GM21529 (cell line): ENCODE data around the gene STK33.

Experiments used
- ATAC-seq: cut with Tn5 transposase; IDR thresholded peaks from one replicate; pipeline ENCODE4 v1.9.1; 2021; ENCODE audit not compliant: unreplicated experiment

STK33 gene

DNA sequence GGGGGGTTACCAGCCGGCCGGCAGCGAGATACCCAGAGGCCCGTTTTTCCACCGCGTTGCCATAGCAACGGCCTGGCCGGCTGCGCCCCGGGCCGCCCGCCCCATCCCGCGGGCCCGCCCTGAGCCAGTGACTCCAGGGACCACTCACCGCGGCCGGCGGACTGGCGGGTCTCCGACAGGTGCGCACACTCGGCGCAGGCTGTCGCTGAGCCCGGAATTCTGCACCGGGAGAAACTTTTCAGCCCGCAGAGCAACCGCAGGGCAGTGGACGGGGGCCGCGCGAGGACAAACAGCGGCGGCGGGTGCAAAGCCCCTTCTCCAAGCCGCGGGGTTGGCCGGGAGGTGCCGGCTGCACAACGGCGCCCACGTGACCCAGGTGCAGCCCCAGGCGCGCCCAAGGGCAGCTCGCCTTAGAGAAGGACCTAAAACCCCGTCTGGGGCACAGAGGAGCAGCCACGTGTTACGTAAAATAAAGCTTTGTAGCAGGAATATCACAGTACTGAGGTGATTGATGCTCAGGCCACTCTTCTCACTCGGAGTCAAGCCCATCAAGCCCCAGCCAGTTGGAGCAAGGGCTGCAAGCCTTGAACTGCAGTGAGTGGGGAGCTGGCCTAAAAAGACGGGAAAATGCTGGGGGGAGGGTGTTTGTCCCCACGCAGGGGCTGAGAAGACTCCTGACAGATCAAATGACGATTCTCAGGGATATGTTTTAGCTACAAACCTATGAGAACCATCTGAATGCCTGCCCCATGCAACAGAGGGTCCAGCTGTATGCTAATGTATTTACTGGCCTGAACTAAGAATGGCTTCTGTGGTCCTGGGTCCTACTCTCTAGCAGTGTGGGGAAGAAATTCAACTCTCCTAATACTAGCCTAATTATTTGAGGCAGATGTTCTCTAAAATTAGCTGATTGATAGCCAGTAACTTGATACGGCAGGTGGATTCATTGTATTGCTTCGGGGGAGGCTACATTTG is at the start of gene STK33:
TSS of gene STK33 (minus strand) at position 294 of the 975 bp plus-strand sequence. CDS start 119,323 bp downstream, outside the sequence.
- ATAC-seq: peak; percentile 97

DNA sequence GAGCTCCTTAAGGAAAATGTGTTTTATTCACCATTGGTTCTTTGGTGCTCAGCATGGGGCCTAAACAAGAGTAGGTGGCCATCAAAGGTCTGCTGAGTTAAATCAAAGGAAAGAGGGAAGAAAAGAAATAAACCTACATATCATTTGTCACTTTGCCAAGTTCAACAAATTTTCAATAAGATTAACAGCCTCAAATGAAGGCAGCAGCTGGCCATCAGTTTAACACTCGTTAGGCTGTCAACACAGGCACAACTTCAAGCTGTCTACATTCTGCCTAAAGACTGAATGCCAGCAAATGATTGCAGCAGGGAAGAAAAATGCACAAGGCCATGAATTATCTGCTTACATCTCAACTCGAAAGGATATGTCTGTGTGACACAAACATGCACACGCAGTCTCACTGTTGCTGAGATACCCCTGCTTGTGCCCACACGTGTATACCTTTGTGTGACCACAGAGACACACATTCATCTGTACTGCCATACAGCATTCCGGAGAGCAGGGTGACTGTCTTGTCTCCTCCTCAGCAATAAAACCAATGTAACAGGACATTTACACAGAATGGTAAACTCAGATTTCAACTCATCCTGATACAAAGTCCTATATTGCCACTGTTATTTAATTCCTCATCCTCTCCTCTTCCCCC is 48.3 kb upstream of the STK33 start:
- no peak for ATAC-seq

DNA sequence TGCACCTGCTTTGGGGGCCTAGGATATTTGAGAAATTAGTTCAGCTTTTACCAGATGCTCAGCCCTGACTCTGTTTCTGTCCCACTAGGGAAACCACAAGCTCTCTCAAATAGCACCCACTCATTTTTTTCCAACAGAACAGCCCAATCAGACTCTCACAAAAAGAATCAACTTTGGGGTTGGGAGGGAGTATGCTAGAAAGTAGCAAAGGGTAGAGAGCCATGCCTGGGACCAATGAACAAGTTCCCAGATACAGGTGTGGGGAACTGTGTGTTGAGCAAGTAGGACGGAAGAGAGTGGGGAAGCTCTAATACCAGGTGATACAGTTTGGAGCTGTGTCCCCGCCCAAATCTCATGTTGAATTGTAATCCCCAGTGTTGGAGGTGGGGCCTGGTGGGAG is 47.3 kb upstream of the STK33 start:
- no peak for ATAC-seq

DNA sequence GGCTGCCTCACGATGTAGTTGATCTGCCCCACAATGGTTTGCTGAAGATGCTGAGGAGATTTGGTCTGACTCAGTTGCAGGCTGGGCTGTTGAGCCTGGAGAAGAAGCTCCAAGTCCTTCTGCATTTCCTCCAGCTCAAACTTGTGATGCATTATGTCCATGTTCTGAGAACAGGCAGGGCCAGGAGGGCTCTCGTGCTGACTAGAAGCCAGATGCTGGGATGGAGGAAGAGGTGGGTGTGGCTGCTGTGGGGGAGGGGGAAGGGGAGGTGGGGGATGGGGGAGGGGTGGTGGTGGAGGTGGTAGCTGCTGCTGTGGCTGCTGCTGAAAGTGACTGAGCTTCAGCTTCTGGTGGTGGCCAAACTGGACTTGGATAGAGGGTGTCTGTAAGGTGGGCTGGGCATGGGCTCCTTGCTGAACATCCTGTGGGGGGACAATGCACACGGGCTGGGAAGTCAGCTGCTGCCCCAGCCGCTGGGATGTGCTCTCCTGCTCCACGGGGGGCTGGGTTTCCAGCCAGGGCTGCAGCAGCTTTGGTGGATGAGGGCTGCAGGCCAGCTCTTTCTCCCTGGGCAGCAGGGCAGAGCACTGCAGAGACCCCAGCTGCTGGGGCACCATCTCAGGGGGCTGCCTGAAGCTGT is 46.4 kb upstream of the STK33 start:
- ATAC-seq: no peak

DNA sequence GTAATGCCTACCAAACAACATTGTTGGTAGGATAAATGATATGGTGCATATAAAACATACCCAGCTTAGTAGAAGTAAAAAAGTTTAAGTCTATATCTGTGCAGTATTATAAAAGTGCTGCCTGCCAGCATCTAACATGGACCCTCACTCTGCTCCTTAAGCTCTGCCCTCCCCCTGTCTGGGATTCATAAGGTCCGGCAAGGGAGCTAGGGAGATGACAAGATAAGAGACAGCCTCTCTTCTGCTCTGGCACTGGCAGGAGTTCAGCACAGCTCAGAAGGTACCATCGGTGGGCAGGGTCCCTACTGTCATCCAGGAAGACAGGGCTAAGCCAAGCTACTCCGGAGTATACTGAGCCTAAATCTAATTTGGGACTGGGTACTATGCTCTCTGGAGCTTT is 45.6 kb upstream of the STK33 start:
- ATAC-seq: no peak

DNA sequence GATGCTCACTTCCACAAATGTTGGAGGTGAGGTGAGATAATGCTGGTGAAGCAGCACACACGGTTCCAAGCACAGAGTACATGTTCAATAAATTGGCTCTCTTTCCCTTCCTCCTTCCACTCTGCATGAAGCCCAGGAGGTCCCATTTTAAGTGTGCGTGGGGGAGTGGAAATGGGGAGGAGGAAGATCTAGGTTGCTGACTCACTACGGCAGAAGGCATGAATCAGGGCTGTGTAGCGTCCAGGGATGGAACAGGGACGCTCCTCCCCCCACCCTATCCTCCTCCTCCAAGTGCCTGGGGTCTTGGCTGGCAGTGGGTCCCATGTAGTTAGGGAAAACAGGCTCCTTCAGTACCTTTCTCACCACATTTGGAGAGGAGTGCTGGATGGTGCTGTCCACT is 44.3 kb upstream of the STK33 start:
- no peak for ATAC-seq

DNA sequence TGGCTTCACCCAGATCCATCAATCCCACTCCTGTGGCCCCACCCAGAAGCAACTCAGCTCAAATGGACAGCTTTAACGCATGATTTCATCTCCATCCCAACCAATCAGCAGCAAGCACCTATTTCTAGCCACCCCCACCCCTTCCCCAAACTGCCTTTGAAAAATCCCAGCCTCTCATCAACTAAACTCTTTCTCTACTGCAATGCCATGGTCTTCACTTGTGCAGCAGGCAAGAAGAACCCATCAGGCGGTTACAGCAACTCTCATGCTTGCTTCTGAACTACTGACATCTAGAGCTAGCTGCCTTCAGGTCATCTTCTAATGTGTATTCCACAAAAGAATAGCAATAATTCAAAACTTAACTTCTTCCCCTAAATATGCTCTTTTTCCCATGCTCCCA is 42.1 kb upstream of the STK33 start:
- no peak for ATAC-seq

DNA sequence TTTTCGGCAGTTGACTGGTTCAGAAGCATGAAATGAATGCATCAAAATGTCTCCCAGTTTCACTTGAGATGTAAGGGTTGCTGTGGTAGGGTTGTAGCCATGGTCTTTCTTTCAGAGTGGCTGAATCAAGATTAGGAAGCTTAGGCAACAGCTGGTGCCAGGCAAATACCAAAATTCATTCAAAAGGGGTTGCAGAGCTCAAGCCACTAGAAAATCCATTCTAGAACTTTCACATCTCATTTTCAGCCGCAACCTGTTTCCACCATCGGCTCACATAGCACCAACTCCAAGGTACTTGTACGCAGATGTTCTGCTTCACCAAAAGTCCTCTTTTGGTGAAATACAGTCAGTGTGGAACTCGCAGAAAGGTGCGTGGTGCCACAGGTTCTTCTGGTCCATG is 40.5 kb upstream of the STK33 start:
- no peak for ATAC-seq

DNA sequence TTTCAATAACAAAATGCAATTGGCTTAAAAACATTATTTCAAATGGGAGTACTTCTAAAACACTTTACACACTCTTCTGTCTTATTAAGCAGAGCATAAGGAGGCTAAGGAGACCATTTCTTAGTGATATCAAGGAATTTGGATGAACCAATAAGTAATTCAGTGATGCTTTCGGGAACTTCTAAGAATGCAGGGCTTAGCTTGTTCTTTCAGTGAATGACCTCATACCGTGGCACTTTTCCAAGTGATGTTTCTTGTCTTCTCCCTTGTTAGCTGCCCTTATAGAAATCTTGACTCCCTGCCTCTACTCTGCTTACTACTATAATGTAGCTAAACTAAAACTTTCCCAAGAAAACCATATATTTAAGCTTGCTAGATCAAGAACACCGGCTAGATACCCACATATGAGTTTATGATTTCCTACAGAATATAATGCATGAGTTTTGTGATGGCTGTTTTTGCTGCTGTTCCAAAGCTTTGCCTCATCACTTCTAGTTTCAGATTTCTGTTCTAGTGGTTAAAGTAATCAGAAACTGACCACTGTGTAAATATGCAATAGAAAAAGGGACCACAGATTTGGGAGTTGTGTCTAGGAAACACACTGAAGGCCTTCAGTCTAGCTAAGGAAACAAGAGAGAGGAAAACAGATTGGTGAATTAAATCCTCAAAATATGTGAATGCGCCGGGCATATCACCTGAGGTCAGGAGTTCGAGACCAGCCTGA is 37.5 kb upstream of the STK33 start:
- ATAC-seq: no peak

DNA sequence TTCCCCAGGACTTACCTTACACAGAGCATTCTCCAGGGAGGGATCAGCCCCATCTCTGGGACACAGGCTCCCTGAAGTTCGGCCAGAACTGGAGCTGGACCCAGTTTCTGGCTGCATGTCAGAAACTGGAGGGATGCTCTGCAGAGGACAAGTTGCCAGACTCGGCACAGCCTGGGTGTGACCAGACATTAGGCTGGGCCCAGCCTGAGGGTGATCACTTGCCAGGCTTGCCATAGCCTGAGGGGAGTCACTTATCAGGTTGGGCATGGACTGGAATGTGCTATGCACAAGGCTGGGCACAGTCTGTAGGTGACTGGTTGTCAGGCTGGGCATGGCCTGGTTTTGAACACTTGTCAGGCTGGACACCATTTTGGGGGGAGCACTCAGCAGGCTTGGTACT is 30.7 kb upstream of the STK33 start:
- ATAC-seq: no peak

DNA sequence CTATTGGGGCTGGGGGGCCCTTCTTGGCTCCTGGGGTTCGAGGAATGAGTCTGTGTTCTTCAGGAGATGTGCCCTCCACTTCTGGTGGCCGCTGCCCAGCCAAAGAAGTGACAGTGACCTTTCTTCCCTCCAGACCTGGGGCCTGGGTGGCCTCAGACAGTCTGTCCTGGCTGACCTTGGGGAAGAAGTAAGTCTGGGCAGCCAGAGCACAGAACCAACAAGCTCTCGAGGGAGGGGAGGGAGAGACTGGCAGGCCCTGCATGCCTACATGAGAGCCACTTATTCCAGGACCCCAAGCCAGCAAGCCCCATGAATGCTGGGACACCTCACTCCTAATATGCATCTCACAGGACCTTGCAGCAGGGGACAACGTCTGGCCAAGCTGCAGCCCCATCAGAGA is 27.1 kb upstream of the STK33 start:
- no peak for ATAC-seq

DNA sequence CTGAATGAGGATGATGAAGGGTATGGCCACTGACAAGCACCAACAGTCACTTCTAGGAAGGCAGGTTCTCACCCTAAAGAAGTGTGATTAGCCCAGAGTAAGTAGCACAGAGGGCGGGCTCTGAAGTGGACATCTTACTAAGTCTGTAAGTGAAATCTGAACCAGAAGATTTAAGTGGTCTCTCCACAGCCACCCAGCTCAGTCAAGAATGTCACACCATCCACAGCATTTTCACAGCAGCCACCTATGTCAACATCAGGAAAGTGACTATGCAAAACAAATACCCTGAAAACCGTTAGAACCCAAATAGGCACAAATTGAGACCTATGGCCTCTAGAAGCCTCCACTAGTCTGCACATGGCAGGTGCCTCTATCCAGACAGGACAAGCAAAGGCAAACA is 23.0 kb upstream of the STK33 start:
- no peak for ATAC-seq

DNA sequence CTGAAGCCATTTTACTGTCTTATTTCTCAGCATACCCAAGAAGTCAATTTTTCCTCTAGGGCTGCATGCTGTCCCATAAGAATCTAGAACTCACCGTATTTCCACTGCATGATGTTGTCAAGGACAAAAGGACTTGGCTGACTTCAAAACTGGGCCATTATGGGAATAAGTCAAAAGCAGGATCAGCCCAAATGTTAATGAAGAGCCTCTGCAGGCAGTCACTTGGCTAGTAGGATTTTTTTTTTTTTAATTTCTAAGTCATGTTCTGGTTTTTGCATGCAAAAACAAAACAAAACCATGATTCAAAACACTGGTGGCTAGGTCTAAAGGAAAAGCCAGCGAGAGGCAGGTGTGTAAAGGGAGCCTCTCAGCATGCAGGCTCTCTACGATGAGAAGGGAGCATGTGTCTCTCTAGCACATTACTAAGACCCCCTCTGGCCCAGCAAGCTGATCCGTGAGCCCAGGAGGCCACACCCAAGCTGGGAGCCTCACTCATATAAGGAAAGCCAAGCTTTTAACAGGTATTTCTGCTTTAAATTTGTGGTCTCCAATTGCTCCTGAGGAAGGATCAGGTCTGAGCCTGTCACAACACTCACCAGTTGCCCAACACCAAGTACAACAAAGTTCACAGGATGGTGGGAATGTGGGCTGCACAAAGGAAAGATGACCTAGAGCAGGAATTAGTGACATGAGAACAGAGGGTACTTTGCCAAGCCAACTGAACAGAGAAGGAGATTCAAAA is 21.4 kb upstream of the STK33 start:
- ATAC-seq: no peak

DNA sequence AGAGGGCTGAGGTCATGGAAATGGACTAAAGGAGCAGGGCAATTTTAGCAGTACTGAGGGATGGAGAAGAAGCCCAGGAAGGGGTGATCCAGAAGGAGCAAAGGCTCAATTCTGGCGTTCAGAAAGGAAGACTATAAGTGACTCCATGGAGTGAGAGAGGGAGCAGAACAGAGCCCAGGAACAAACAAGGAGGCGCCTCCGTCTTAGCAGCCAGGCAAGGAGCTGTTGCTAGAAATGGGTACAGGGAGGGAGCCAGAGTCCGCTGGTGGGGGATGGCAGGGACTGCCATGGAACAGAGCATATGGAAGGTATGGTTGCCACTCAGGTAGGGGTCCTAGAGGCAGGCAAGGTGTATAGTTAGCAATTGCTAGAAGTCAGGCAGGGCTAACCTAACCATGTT is 20.5 kb upstream of the STK33 start:
- no peak for ATAC-seq

DNA sequence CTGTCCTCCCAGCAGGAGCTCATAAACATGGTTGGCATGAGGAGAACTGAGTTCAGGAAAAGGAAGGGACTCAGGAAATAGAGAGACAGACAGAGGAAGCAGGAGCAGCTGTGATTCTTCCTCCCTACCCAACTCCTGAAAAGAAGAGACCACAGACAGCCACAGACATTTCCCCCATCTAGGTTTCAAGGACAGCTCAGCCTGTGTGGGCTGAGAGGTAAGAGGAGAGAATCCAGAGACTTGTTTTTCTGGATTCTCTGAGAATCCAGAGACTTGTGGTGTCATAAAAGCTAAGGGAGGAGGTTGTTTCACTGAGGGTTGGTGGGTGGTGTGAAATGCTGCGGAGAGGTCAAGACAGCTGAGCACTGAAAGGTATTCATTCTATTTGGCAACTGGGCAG is 19.0 kb upstream of the STK33 start:
- ATAC-seq: no peak

DNA sequence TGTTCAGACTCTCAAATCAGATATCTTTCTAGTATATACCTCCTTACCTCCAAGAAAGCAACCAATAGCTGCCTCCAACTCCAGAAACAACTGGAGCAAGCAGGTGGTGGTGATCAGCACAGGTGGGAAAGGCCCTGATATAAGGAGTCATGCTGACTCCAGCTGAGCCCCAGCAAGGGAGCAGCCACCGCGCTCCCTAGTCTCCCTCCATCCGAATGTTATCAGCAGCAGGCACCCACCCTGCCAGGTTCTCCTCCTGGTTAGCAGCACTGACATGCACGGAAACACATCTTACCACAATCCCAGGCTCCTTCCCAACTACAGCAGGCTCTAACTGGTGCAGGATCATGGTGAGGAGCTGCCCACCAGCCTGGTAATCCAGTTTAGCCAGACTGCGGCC is 18.5 kb upstream of the STK33 start:
- ATAC-seq: no peak

DNA sequence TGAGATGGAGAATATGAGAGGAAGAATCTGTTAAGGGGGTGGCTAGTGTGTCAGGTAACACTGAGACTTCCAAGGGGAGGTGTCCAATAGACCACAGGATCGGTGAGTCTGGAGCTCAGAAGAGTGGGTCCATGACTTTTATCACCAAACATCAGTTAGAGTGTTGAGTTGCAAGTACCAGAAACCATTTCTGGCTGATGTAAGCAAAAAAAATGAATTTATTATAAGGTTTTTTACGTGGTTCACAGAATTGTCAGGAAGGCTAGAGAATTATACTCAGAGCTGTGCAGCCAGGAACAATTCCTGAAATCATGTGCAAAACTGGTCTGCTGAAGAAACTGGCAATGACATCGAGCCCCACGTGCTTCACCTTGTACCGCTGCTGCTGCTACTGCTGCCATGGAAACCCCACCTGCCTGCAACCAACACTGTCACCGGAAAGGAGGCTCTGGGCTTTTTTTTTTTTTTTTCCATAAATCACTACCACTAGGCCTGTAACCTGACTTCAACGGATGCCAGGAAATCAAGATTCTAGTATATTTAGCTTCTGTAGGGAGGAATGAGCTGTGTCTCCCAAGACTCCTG is 16.6 kb upstream of the STK33 start:
- ATAC-seq: no peak

DNA sequence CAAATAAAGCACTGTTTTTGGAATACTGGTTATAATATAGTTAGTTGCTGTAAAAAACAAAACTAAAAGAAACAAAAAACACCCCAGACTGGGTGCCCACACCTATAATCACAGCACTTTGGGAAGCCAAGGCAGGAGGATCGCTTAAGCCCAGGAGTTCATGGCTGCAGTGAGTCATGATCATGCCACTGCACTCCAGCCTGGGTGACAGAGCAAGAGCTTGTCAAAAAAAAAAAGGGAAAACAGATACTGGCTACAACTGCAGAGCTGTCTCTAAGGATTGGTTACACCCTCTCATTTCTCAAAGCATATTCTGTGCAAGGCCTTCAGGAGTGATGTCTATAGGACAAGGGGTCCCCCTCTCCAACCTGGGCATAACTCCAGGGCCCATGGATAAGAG is 14.6 kb upstream of the STK33 start:
- no peak for ATAC-seq

DNA sequence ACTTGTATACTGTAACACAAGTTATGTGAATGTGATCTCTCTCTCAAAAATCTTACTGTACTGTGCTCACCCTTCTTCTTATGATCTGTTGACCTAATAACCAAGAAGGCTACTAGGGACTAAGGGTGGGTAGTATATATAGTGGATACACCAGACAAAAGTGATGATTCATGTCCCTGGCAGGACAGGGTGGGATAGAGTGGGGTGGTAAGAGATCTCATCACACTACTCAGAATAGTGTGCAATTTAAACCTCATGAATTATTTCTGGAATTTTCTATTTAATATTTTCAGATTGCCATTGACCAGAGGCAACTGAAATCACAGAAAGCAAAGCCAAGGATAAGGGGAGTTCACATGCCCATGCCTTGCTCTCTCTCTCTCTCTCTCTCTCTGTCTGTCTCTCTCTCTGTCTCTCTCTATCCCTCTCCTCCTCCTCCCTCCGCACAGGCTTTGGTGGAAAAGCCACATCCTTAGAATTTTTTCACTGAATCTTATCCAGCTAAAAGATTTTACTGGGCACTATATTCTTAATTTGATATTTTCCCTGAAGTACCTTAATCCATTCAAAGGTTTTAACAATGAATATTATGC is 12.0 kb upstream of the STK33 start:
- no peak for ATAC-seq
